Anterior cingulate cortex (tissue), 58 donors: Measurements from ENCODE around the gene CNPY1.

ENCODE experiments used
- DNase-seq, 58 donors: peaks; one replicate each; lab custom pipeline; 2025; lab: John Stamatoyannopoulos, UW

CNPY1 gene

GRCh38 chr7:155560196-155560885 is 14.0 kb upstream of the CNPY1 start:
- no peak for DNase-seq

- DNase-seq: no peak
These were observed 13.3 kb upstream of the CNPY1 start for GRCh38 chr7:155559519-155560108.

- DNase-seq: no peak
These were observed 12.6 kb upstream of the CNPY1 start for GRCh38 chr7:155558961-155559360.

DNA sequence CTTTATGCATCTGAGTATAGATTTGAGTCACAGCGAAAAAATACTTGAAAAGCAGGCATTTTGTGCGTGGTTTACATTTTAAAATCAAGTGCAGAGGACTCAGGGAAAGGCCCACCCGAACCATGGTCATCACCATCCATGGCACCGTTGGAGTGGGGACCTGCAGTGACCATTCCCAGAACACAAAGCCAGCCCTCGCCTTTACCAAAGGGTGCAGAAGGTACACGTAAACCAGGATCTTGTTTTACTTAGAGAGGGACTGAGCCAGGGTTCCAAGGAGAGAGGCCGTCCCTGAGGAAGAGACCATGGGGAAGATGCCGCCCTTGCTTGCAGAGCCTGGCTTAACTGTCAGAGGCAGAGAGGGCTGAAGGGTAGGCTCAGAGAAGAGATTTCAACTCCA is 12.0 kb upstream of the CNPY1 start:
- DNase-seq: no peak

GRCh38 chr7:155557778-155558177 is 11.4 kb upstream of the CNPY1 start:
- DNase-seq: no peak

- DNase-seq: no peak
These were observed 10.4 kb upstream of the CNPY1 start for GRCh38 chr7:155556763-155557162.

DNA sequence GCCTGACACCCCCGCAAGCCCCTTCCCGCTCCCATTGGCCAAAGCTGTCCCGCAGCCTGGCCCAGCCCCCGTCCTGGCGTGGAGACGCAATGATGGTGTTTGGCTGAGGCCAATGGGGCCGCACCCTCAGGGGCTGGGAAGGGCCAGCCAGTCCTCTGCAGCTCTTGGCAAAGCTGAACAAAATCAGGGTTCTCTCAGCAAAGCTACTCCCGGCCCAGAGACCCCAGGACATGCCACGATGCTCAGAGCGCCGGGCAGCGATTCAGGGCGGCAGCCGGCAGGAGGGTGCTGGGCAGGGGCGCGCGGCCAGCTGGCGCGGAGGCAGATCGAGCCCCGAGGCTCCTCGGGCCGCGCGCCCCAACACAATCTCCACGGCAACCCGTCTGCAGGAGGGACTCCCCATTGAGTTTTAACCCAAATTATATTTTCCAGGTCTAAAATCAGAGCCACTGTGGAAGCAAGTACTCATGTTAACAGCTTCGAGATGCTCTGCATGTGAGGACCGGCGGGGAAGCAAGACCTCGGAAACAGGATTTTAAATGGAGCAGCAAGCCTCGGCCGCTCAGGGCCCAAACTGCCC is 8.8 kb upstream of the CNPY1 start:
- DNase-seq: peak in 12 of 58 donors; percentile 5 to 50 (median 14)

GRCh38 chr7:155553871-155554270 is 7.5 kb upstream of the CNPY1 start:
- DNase-seq: no peak

- DNase-seq: no peak
These were observed 5.6 kb upstream of the CNPY1 start for GRCh38 chr7:155551785-155552611.

- DNase-seq: no peak
These were observed 4.6 kb upstream of the CNPY1 start for GRCh38 chr7:155550916-155551315.

GRCh38 chr7:155549226-155549625 is 2.9 kb upstream of the CNPY1 start:
- DNase-seq: no peak

GRCh38 chr7:155547161-155547791 is 917 bp upstream of the CNPY1 start:
- no peak for DNase-seq

DNA sequence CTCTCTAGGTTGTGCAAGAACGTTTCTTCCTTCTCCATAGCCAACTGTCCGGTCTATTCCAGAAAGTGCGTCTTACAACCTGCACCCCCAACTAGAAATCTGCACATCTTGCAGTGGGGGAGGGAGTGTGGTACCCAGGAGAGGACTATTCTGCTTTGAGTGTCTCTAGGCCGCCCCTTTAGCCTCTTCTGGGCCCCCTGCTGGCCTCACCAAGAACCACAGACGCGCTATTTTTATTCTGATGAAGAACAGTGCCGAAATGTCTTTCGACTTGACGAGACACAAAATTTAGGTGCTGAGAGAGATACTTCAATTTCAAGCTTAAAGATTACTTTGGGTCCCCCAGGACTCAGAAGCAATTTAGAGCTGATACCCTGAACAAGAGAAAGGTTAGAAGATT is 1.0 kb downstream of the CNPY1 start:
- DNase-seq: no peak

GRCh38 chr7:155544485-155544884 is 1.9 kb downstream of the CNPY1 start:
- no peak for DNase-seq

DNA sequence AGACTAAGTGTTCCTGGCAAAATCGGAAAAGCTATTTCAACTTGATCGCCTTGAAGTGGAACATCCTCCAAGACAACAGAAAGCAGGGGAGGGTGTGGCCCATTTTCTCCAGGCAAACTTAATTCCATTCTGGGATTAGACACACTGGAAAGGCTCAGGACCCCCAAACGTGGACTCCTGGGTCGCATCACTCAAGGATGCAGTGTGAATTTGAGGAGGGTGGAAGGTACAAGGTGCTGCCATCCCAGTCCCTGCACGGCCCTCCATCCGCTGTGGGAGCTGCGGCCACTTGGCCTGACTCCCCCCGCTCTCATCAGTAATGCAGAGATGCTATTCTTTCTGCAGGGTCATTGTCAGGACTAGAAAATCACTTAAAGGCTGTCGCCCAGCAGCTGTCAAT is 2.4 kb downstream of the CNPY1 start:
- DNase-seq: no peak

DNA sequence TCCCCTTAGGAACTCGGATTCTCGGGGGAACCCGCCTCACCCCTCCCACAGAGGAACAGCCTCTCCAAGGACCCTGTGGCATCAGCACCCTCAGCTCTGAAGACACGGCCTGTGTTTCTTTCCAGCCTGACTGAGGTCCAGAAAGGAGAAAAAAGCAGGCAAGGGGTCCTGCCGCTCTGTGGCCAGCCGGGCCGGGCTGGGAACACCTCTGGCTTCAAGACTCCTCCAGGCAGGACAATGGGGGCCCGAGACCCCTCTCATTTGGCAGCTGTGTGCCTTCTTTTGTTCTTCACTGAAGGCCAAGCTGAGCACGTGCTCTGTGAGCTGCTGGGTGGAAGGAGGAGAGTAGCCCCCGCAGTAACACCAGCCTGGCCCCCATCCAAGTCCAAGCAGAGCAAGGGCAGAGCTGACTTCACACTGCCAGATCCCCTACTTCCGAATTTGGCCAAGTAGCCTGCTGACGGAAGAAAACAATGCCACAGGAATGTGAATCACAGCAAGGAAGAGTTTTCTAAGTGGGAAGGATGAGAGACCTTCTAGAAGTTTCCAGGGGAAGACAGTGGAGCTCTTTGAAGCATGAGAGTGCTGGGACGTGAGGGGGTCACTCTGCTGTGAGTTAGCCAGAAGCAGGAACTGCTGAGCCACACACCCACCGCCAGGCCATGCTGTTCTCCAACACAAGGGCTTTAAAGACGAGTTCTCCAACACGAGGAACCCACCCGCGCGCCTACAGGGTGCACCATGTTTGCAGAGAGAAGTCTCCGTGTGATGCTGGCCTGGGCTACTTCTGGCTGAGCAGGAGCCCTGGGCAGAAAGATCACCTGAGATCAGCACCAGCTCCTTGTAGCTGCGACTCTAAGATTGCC is 3.1 kb downstream of the CNPY1 start:
- peak in 2 of 58 donors; percentile 20 to 44 for DNase-seq

GRCh38 chr7:155541986-155542675 is 4.2 kb downstream of the CNPY1 start:
- DNase-seq: no peak

DNA sequence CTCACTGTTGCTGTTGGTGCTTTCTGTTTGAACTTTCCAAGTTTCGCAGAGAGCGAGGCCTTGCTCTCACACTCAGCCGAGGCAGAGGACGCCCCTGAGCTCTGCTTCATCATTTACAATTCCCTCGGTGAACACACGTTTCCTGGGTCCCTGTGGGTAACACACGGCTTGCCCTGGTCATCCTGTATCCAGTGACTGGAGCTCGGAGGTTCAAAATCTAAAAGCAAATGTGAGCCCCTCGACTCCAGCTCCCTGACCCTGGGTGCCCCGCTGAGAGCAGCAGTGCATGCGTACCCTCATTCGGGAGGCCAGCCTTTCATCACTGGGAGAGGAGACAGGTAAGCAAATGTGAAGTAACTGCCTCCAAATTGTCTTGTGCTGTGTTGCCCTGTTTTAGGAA is 5.8 kb downstream of the CNPY1 start:
- no peak for DNase-seq

DNA sequence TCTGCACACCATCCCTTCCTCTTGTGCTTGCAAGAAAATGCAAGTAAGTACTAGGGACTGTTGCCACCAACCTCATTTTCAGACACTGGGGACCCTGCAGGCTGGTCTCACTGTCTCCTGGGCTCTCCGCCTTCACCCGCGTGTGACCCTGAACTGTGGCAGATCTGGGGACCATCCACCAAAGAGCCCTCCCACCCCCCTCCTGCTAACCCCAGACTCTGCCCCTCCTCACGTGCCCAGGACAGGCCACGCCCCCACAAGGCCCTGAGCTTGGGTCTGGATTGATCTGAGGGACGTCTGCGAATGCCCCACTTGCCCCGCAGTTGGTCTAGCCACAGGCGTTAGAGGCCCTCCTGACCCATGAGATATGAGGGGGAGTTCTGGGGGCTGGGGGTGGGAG is 8.1 kb downstream of the CNPY1 start:
- DNase-seq: no peak
